ENCODE data around the gene MBD6. TPM values are rescaled to one million over a fixed set of nuclear protein-coding genes. Genes with fewer than 3 reads are reported as not detected.
A peak's percentile ranks its signal among the peaks of the same experiment; 100 is the strongest.

MBD6 gene
- total and polyA plus RNA-seq, 2 of the 13 experiments (the other 11 are each of a cell fraction or from before 2014, with no cell fraction given): 4.1 to 5.9 TPM

DNA sequence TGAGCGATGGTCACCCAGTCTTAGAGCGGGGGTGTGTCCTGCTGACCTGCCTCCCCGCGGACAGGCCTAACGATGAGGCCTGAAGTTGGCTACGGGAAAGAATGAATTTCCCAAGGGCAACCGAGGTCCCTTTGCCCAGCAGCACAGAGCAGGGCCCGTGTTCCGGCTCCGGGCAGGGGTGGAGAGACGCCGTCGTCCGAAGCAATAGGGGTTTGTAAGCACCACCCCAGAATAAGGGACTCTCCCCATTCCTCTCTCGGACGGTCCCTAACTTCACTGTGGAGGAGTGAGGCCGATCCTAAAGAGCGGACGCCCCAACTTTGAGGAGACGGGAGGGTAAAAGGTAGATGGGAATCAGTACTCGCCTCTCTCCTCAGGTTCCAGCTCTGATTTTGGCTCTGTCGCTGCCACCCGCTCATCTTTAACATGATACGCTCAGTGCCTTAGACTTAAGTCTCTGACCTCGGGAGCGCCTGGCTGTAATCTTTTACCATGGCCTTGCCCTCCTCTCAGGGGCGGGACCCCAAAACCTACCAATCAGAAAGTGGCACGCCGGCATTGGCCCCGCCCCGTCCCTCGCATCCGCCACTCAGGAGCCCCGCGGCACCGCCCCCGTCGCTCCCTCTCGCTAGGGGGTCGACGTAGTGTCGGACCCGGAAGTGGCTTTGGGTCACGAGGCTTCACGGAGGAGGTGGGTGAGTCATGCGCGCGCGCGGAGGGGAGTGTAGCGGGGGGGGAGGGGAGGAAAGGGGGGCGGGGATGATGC is 2.4 kb upstream of the MBD6 start, which contains the start of gene DDIT3 (continued):
- TF ChIP-seq HBP1 (CRISPR knock-in tag; IDR thresholded peaks at IDR 0.05; ENCODE audit: low read depth) (peak; percentile 67; the same call in 1 of the 2 replicates), ZNF33B (CRISPR knock-in tag; IDR thresholded peaks at IDR 0.05) (peak; percentile 86), ZNF10 (CRISPR knock-in tag; IDR thresholded peaks at IDR 0.05; ENCODE audit: borderline replicate concordance, low read depth) (no peak), TMF1 (CRISPR knock-in tag; IDR thresholded peaks at IDR 0.05; ENCODE audit: low read depth) (no peak), NCOA2 (CRISPR knock-in tag; IDR thresholded peaks at IDR 0.05) (peak; percentile 19; the same call in 1 of the 2 replicates), GZF1 (CRISPR knock-in tag; IDR thresholded peaks at IDR 0.05) (0 out of 2 replicates have a peak, but pooled peaks have one; percentile 14), FOXO1 (CRISPR knock-in tag; IDR thresholded peaks at IDR 0.05) (peak; percentile 34; the same call in 1 of the 2 replicates), ZNF773 (CRISPR knock-in tag; IDR thresholded peaks at IDR 0.05; ENCODE audit: borderline replicate concordance) (peak; percentile 87), NFE2 (CRISPR knock-in tag; IDR thresholded peaks at IDR 0.05) (no peak), ZNF605 (CRISPR knock-in tag; IDR thresholded peaks at IDR 0.05) (peak; percentile 56; the same call in 1 of the 2 replicates), DDIT3 (CRISPR knock-in tag; IDR thresholded peaks at IDR 0.05) (no peak; the same call in 1 of the 2 replicates), GABPB1 (CRISPR knock-in tag; IDR thresholded peaks at IDR 0.05) (peak; percentile 88), ZSCAN31 (CRISPR knock-in tag; IDR thresholded peaks at IDR 0.05; ENCODE audit: low read depth) (peak; percentile 43; the same call in 1 of the 2 replicates), HNRNPLL (IDR thresholded peaks at IDR 0.05; ENCODE audit: low read depth, low read length, poor library complexity, severe bottlenecking) (peak; percentile 63), RERE (CRISPR knock-in tag; IDR thresholded peaks at IDR 0.05; ENCODE audit: low read depth) (no peak; the same call in 1 of the 2 replicates), E2F1 (CRISPR knock-in tag; IDR thresholded peaks at IDR 0.05) (no peak; the same call in 1 of the 2 replicates)
- TF ChIP-seq, protein P1, sequence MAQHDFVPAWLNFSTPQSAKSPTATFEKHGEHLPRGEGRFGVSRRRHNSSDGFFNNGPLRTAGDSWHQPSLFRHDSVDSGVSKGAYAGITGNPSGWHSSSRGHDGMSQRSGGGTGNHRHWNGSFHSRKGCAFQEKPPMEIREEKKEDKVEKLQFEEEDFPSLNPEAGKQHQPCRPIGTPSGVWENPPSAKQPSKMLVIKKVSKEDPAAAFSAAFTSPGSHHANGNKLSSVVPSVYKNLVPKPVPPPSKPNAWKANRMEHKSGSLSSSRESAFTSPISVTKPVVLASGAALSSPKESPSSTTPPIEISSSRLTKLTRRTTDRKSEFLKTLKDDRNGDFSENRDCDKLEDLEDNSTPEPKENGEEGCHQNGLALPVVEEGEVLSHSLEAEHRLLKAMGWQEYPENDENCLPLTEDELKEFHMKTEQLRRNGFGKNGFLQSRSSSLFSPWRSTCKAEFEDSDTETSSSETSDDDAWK (CRISPR knock-in tag; IDR thresholded peaks at IDR 0.05): no peak

Measured in HepG2 (cell line).